HEK293T (cell line): ENCODE measurements around the gene CDC20B.

Experiments
- ARNT ChIP-seq: fragments of 450-650 bp; IDR thresholded peaks from 2 replicates; pipeline ENCODE4 v1.6.1; 2017; ENCODE audit warnings: mild to moderate bottlenecking
- BHLHE40 ChIP-seq: fragments of 450-650 bp; IDR thresholded peaks from 2 replicates; pipeline ENCODE4 v1.6.1; 2016; ENCODE audit warnings: mild to moderate bottlenecking, moderate library complexity, borderline replicate concordance
- ELF4 ChIP-seq: fragments of 450-650 bp; IDR thresholded peaks from 2 replicates; pipeline ENCODE4 v1.6.1; 2017; ENCODE audit warnings: antibody characterized with exemption
- FOXA1 ChIP-seq: fragments of 450-650 bp; IDR thresholded peaks from 2 replicates; pipeline ENCODE4 v1.6.1; 2016; ENCODE audit warnings: mild to moderate bottlenecking
- FOXK2 ChIP-seq: fragments of 450-650 bp; IDR thresholded peaks from 2 replicates; pipeline ENCODE4 v1.6.1; 2016; ENCODE audit warnings: mild to moderate bottlenecking
- FOXM1 ChIP-seq: fragments of 450-650 bp; IDR thresholded peaks from 2 replicates; pipeline ENCODE4 v1.6.1; 2017; ENCODE audit warnings: mild to moderate bottlenecking, borderline replicate concordance
- HDGF ChIP-seq: fragments of 450-650 bp; IDR thresholded peaks from 2 replicates; pipeline ENCODE4 v1.6.1; 2017; ENCODE audit warnings: antibody characterized with exemption, borderline replicate concordance
- L3MBTL2 ChIP-seq: fragments of 450-650 bp; conservative IDR thresholded peaks from 2 replicates; pipeline ENCODE4 v1.6.1; 2016; ENCODE audit warnings: mild to moderate bottlenecking
- LEF1 ChIP-seq: fragments of 450-650 bp; IDR thresholded peaks from 2 replicates; pipeline ENCODE4 v1.6.1; 2017; ENCODE audit warnings: mild to moderate bottlenecking, borderline replicate concordance
- NFRKB ChIP-seq: fragments of 450-650 bp; IDR thresholded peaks from 2 replicates; pipeline ENCODE4 v1.6.1; 2016; ENCODE audit warnings: mild to moderate bottlenecking, moderate library complexity
- SP1 ChIP-seq: fragments of 450-650 bp; IDR thresholded peaks from 2 replicates; pipeline ENCODE4 v1.6.1; 2017
- SUZ12 ChIP-seq: fragments of 450-650 bp; IDR thresholded peaks from 2 replicates; pipeline ENCODE4 v1.6.1; 2016; ENCODE audit warnings: mild to moderate bottlenecking
- TARDBP ChIP-seq: fragments of 450-650 bp; IDR thresholded peaks from 2 replicates; pipeline ENCODE4 v1.6.1; 2016
- TF ChIP-seq, protein P1 (sequence below): fragments of 450-650 bp; IDR thresholded peaks from 2 replicates; pipeline ENCODE4 v1.6.1; 2016

DNA sequence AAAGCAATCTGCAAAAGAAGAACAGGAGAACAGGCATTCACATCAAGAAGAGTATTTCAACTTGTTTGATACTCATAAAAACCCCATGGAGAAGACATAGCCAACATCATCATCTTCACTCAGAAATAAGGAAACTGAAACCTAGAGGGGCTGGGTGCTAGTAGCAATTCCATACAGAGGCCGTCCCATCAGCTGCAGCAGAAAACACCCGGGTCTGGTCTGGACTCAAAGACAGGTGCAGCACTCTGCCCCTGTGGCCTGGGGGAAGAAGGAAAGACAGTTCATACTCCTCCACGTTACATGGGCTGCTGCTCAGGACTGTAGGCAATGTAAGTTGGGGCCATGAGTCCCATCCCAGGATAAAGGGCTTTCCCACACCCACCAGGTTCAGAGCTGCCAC is 58.9 kb downstream of the CDC20B start:
- TF ChIP-seq ELF4, result no peak
- TF ChIP-seq FOXA1, result no peak
- no peak for TF ChIP-seq LEF1
- TF ChIP-seq SP1, result no peak
- TF ChIP-seq SUZ12, result no peak
- TF ChIP-seq TARDBP, result no peak
- TF ChIP-seq ARNT, result no peak
- TF ChIP-seq HDGF, result no peak
- TF ChIP-seq L3MBTL2, result no peak
- no peak for TF ChIP-seq FOXK2
- TF ChIP-seq BHLHE40, result no peak
- TF ChIP-seq, protein P1, sequence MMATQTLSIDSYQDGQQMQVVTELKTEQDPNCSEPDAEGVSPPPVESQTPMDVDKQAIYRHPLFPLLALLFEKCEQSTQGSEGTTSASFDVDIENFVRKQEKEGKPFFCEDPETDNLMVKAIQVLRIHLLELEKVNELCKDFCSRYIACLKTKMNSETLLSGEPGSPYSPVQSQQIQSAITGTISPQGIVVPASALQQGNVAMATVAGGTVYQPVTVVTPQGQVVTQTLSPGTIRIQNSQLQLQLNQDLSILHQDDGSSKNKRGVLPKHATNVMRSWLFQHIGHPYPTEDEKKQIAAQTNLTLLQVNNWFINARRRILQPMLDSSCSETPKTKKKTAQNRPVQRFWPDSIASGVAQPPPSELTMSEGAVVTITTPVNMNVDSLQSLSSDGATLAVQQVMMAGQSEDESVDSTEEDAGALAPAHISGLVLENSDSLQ, result no peak
- TF ChIP-seq FOXM1, result no peak
- TF ChIP-seq NFRKB, result no peak
